ENCODE data around the gene OGDH.
"Not testable (repeated sequence)": the region's sequence is repeated elsewhere in the genome, so short reads cannot be mapped to it uniquely, and the experiment has no call there.

The OGDH gene

DNA sequence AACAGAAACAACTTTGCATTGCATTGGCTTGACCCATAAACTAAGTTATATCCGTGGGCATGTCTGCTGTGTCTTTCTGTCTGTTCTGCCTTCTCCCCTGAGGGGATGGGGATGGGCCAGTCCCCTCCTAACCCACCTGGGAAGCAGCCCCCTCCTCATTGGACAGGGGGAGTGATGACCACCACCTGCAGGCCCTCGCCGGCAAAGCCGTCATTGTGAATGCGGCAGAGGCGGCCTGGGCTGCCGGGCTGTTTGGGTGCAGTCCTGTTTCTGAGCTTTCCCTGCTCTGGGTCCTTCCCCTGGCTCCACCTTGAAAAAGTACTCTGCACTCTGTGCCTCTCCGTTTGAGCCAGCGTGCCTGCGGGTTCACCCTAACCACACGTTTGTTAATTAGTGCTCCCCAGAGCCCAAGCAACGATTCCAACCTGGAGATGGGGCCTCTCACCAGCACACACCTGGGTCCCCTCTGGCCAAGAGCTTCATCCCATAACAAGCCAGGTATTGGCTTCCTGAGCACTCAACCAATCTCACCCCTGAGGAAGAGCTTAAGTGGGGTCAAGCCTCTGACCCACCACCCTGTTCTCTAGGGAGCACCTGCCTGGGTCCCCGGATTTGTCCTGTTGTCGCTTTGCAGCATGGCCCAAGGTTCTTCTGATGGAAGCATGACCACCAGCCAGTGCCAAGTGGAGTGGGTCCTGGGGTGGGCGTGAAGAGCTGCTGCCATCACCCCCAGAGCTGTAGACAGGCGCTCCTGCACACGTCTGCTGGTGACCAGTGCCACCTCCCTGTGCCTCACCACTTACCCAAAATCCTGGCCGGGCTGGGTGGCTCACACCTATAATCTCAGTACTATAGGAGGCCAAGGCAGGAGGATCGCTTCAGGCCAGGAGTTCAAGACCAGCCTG is 102.8 kb downstream of the OGDH start:
- no peak for DNase-seq

DNA sequence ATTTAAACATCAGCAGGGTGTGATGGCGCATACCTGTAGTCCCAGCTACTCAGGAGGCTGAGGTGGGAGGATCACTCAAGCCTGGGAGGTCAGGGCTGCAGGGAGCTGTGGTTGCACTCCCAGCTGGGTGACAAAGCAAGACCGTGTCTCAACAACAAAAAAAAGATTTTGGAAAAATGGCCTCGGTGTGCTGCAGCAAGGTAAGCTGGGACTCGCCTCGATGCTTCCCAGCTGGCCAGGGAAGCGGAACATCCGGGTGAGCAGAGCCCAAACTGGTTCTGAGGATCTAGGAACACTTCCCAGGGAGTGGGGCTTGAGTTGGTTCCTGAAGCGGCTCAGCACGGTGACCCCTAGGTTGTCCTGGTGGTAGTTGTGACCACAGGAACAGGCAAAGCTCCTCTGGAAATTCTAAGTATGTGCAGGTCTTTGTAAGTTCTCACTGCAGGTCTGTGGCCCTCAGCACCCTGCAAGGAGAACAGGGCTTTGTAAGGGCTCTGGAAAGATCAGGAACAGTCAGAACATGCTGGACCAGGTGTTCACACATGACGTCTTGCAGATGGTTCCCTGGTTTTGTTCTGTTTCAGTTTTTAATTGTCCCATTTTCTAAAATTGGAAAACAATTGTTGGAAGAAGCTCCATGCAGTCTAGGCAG is 103.6 kb downstream of the OGDH start:
- no peak for DNase-seq

DNA sequence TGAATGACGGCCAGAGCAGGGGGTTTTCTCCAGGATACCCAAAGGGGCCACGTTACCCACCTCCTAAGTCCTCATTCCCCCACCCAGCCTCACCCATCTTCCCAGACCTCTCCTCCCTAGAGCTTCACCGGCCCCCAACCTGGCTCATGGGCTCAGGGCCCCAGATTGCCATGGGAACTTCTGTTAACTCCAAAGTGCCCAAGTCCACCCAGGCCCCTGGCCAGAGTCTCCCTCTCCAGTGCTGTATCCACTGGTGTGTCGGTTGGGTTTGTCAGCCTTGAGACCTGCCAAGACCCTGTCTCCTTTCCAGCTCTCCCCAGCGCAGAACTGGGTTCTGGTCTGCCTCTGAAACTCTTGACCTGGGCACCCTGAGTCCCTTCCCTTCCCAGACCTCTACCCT is 105.1 kb downstream of the OGDH start:
- DNase-seq: no peak

DNA sequence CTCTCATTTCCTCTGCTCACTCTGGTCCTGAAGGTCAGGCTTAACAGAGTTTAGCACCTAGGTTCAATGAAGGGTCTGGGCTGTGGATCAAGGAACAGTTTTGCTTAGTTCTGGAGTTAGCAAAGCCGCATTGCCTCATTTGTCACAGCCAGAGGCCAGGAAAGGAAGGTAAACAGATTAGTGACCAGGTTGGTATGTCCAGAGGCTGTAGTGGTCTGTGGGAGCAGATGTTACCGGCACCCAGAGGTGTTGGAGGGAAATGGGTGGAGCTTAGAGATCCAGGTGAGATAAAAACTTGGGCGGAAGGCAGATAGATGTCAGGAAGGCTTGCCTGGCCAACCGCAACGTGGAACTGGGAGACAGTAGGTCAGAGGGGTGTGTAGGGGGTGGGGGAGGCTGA is 105.6 kb downstream of the OGDH start:
- no peak for DNase-seq

DNA sequence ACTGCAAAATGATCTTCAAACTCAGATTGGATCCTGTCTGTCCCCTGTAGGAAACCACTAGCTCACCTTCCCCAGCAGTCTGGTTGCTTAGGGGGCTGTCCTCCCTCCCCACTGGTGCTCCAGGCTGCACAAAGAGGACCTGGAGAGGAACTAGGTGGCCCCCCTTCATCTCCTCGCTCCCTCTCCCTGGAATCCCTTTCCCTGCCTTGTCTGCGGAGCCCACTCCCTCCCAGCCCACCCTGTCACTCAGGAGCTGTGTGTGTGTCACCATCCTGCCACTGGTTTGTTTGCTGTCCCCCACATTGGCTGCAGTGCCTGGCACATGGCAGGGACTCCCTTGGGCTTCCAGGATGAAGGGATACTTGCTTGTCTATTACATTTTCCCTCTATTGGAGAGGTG is 106.7 kb downstream of the OGDH start:
- DNase-seq: no peak

DNA sequence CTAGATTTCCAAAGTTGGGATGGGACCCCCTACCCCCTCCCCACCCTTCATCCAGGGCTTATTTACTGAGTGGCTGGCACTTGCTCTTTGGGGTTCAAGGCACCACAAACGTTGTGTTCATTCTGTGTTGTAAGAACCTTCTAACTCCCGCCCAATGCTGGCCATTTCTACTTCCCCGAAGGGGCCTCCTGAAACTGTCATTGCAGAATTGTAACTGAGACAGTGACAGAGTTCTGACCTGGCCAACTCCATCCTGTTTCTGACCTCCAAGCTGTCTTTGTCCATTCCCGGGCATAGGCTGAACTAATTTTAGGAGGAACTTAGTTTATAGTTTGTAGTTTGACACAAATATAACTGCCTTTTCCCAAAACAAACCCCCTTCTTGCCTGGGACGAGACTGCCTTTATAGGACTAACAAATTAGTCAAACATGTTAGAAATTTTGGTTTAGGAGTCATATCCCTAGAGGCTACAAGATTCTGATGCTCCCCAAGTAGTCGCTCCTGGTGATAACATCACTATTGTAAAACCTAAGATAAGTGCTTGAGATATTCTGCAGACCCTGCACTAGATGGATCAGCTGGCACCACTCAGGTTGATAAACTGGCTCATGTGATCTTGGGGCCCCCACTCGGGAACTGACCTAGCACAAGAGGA is 107.4 kb downstream of the OGDH start:
- DNase-seq: no peak

DNA sequence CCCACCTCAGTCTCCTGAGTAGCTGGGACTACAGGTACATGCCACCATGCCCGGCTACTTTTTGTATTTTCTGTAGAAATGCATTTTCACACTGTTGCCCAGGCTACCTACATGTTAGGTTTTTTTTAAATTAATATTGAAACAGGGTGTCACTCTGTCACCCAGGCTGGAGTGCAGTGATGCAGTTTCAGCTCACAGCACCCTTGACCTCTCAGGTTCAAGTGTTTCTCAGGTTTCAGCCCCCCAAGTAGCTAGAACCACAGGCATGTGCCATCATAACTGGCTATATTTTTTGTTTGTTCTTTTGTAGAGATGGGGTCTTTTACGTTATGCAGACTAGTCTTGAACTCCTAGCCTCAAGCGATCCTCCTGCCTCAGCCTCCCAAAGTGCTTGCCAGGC is 109.8 kb downstream of the OGDH start:
- DNase-seq: no peak

DNA sequence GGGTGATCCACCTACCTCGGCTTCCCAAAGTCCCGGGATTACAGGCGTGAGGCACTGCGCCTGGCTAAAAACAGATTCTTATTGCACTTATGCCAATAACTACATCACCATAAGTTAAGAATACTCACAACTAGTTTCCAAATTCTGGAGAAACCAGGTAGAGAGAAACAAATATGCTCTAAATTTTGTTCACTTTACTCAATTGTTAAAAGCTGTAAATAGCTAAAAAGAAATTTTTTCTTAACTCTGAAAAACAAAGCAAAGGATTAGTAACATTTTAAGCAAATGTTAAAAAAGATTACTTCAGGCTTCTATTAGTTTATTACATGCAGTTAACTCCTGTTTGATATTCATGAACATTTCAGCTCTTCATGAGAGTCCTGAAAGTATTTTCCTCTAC is 113.9 kb downstream of the OGDH start:
- no peak for DNase-seq

DNA sequence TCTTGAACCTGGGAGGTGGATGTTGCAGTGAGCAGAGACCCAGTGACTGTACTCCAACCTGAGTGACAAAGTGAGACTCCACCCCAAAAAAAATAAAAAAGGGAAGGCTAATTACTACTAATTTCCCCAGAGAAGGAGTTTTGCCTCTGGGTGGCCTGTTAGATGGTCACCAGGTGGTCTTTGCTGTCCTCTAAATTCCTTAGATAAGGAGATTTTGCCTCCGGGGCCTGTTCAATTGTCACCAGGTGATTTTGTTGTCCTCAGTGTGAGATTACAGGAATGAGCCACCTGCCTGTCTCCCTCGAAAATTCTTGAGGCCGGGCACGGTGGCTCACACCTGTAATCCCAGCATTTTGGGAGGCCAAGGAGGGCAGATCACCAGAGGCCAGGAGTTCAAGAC is 117.8 kb downstream of the OGDH start:
- no peak for DNase-seq

DNA sequence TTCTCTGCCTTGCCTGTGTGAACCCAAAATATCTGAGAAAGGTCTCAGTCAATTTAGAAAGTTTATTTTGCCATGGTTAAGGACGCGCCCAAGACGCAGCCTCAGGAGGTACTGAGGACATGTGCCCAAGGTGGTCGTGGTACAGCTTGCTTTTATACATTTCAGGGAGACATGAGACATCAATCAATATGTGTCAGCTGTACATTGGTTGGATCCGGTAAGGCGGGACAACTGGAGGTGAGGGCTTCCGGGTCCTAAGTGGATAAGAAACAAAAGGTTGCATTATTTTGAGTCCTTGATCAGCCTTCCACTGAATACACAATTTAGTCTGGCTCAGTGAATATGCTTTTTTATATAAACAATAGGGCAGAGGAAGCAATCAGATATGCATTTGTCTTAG is 119.8 kb downstream of the OGDH start:
- DNase-seq: not testable (repeated sequence)

DNA sequence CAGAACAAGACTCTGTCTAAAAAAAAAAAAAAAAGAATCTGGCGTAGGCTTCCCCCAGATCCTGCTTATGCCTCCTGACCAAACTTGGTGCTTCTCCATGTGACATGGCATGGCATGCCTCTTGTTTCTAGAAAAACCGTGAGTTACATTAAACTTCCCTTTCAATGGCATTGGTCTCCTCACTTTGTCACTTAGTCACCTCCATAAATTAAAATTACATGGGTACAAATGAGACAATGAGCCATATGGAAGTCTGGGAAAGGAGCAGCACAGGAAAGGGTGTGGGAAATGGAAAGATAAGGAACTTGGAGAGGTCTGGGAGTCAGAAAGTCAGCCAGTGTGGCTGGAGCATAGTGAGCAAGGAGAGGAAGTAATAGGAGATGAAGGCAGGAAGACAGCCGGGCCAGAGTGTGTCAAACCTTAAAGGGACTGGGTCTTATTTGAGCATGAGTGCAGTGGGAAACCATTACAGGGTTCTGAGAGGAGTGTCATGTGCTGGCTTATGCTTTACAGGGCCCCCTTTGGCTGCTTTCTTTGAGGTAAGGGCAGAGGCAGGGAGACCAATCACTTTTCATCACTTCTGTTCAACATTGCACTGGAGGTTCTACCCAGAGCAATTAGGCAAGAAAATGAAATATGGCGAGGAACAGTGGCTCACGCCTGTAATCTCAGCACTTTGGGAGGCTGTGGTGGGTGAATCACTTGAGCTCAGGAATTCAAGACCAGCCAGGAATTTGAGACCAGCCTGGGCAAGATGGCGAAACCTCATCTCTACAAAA is 120.9 kb downstream of the OGDH start:
- DNase-seq: no peak

DNA sequence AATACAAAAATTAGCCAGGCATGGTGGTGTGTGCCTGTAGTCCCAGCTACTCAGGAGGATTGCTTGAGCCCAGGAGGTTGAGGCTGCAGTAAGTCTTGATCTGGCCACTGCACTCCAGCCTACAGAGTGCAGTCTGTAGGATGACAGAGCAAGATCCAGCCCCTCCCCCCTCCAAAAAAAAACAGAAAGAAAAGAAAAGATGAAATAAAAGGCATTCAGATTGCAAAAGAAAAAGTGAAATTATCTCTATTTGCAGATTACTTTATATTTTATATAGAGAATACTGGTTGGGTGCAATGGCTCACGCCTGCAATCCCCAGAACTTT is 121.5 kb downstream of the OGDH start:
- DNase-seq: no peak

DNA sequence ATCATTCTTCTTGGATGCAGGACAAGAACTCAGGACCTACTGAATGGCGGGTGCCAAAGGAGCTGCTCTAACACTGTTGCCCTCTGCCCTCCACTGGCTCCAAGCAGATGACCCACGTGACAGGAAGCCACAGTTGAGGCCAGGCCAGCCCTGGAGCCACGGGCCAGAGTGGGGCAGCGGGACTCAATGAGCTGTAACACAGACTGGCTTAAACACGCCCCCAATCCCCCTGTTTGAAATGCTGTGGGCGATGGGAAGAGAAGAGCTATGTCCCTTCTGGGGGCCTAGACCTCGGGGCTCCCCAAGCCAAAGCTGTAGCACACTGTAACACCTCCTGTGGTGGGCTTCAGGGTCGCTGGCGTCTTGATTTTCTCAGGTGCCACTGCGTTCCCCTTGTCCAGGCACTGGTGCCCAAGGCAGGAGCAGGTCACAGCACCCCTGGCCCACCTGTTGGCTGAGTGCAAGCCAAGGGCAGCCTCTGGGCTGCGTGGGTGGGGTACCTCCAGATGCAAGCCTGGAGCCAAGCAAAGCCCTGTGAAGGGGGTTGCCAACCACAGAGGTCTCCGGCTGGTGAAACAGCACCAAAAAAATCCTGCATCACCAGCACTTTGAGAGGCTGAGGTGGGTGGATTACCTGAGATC is 123.6 kb downstream of the OGDH start:
- no peak for DNase-seq

DNA sequence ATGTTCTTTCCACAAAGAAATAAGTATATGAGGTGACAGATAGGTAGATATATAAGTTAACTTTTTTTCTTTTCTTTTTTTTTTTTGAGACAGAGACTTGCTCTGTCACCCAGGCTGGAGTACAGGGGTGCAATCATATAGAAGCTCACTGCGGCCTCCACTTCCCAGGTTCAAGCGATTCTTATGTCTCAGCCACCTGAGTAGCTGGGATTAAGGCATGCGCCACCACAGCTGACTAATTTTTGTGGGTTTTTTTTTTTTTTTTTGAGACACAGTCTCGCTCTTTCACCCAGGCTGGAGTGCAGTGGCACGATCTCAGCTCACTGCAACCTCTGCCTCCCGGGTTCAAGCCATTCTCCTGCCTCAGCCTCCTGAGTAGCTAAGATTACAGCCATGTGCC is 126.5 kb downstream of the OGDH start:
- DNase-seq: not testable (repeated sequence)

DNA sequence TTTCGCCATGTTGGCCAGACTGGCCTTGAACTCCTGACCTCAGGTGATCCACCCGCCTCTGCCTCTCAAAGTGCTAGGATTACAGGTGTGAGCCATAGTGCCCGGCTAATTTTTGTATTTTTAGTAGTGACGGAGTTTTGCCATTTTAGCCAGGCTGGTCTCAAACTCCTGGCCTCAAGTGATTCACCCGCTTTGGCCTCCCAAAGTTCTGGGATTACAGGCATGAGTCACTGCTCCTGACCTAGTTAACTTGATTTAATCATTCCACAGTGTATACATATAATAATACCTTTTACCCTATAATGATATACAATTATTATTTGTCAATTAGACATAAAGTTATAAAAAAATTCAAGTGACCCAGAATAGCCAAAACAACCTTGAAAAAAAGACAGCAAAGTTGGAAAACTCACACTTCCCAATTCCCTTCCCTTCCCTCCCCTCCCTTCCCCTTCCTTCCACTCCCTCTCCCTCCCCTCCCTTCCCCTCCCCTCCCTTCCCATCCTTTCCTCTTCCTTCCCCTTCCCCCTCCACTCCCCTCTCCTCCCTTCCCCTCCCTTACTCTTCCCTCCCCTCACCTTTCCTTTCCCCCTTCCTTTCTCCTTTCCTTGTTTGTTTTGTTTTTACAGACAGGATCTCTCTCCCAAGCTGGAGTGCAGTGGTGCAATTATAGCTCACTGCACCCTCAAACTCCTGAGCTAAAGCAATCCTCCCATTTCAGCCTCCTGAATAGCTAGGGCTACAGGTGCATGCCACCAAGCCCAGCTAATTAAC is 127.5 kb downstream of the OGDH start:
- DNase-seq: no peak

DNA sequence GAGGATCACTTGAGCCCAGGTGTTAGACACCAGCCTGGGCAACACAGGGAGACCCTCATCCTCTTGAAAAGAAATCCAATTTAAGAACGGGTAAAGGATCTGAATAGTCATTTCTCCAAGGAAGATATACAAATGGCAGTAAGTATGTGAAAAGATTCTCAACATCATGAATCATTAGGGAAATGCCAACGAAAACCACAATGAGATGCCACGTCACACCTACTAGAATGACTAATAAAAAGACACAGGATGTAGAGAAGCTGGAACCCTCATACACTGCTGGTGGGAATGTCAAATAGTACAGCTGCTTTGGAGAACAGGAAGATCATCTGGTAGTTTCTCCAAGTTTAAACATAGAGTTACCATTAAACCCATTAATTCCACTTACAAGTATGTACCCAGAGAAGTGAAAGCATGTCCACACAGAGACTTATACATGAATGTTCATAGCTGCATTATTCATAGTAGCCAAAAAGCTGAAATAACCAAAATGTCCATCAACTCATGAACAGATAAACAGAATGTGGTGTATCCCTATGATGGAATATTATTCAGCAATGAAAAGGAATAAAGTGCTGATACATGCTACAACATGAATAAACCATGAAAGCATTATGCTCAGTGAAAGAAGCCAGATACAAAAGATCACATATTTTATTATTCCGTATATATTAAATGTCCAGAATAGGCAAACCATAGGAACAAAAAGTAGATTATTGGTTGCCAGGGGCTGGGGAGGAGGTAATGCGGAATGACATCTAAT is 129.2 kb downstream of the OGDH start:
- peak; percentile 28 for DNase-seq

DNA sequence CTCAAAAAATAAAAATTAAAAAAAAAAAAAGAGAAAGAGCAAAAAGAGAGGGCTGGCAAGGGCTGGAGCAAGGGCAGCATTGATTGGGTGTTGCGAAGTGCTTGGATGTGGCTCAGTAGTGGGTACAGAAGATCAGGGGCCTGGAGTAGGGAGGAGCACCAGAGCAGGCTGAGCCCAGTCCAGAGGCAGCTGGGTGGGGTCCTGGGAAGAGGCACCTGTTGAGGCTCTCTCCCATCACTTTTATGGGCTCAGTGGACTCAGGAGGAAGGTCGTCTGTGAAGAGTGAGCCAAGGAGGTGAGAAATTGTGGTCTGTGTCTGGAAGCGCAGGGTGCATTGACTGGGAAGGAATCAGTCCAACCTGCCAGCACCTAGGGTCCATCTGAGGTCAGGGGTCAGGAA is 130.5 kb downstream of the OGDH start:
- DNase-seq: no peak

DNA sequence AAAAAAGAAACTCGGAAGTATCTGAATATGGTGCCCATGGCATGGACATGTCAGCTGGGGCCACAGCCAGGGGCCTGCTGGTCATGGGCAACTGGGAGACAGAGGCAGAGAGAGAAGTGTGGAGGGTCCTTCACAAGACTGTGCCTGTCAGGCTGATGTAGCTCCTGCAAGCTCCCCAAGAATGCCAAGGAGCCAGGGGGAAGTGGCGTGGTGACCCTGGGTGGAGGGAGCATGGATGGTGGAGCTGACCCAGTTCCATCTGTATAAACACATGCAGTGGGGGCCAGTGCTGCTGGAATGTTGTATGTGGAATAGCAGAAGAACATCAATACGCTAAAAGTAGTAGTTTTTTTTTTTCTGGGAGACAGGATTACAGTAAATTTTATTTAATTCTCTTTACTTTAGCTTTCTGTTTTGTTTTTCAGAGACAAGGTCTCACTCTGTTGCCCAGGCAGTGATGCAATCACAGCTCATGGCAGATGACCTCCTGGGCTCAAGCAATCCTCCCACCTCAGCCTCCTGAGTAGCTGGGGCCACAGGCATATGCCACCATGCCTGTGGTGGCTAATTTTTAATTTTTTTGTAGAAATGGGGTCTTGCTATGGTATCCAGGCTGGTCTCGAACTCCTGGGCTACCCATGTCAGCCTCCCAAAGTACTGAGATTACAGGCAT is 131.8 kb downstream of the OGDH start:
- DNase-seq: no peak

DNA sequence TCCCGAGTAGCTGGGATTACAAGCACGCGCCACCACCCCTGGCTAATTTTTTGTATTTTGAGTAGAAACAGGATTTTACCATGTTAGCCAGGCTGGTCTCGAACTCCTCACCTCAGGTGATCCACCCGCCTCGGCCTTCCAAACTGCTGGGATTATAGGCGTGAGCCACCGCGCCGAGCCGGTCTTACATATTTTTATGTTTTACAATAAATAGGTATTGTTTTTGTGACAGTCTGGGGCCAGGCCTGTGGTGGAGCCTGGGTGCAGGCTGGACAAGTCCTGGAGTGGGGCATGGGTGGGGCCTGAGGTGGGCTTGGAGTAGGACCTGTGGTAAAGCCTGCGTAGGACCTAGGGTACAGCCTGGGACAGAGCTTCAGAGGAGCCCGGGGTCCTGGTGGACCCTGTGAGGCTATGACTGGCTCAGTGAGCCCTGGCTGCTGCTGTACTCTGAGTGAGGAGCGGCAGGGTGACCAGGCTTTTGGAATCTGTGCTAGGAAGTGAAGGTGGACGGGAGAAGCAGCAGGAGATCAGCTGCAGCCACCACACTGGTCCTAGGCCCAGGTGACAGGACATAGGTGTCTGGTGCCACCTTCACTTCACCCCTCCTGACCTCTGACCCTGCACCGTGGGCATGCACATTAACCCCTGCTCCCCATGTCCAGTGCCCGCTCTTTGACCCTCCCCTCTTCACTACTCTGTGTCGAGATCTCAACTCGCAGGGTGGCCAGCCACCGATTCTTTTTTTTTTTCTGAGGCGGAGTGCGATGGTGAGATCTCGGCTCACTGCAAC is 132.6 kb downstream of the OGDH start:
- no peak for DNase-seq

DNA sequence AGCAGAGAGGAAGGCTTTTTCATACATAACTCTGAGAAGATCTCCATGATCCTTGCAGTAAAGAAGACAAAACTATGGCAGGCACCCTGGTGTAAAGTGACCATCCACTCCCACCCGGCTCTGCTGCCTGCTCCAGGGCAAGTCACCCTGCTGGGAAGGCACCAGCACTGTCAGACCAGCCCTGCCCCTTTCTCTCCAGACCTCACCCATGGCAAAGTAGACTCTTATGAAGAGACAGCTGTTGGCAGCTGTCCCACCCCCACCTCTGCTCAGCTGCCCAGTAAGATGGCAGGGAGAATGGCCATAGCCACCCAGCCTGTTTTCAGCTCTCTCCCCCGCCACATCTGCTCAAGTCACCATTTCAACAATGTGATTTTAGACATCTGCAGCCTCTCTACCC is 133.6 kb downstream of the OGDH start:
- DNase-seq: no peak
